Measurements from ENCODE around the gene WDR46. TPM values are rescaled to one million over a fixed set of nuclear protein-coding genes. Genes with fewer than 3 reads are reported as not detected.

Gene WDR46
- total RNA-seq, 1 donor from 2014 or later: 63.7 TPM

DNA sequence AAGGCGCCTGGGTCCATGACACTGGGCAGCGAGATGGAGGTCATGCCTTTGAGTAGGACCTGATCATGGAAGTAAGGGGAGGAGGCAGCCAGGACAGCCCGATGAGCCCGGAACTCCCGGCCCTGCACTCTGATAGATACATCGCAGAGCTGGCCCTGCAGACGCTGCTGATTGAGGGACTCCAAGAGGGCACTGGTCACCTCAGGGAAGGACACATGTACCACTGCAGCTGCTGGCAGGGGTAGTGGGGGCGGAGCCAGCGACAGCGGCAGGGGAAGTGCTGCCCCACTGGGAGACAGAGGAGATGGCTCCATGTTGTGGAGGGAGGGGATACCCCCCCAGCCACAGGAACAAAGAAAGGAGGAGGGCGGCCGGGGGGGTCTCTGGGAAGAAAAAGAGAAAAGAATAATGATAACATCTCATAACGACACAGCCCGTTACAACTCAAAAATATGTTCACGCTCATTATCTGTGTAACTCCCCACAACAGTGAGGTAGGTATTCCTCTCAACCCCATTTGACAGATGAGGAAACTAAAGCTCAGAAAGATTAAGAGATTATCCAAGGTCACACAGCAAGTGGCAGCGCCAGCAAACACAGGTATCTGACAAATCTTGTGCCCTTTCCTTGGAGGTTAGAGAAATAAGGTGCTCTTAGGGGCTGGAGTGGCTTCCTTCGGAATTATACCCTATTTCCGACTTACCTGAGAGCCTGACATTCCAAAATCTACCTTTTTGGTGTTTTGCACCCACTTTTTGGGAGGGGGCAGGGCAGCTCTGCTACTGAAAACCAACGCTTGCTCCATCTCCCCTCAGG, 27.8 kb upstream of the WDR46 start:
- H3K79me2 ChIP-seq (ENCODE audit: insufficient read depth, low read length): peaks cover 69% of the 10 kb centered on the region
- H3K27ac ChIP-seq (ENCODE audit: low read depth, low read length): no peak overlapping the region
- H3K9me3 ChIP-seq (ENCODE audit: insufficient read depth, low read depth, low read length): no peaks in the 10 kb centered on the region
- H3K9me3 Mint-ChIP-seq (ENCODE audit: unreplicated experiment): no peaks in the 10 kb centered on the region
- no peak overlapping the region for H2AFZ ChIP-seq (ENCODE audit: low read depth, low read length)
- peak overlapping the region; percentile 44 for H3K4me3 ChIP-seq (ENCODE audit: insufficient read depth, low read depth, low read length)
- H3K4me2 ChIP-seq (ENCODE audit: low read length): peak overlapping the region; percentile 70
- H3K4me3 Mint-ChIP-seq (ENCODE audit: unreplicated experiment): peak overlapping the region; percentile 81
- FAIRE-seq (no peak), DNase-seq (ENCODE audit: low read depth) (no peak)
- H3K36me3 Mint-ChIP-seq (ENCODE audit: low read depth, unreplicated experiment): peaks cover 10% of the 10 kb centered on the region
- H3K27me3 ChIP-seq (ENCODE audit: insufficient read depth, low read length): no peaks in the 10 kb centered on the region
- peaks cover 27% of the 10 kb centered on the region for H3K36me3 ChIP-seq (ENCODE audit: insufficient read depth, low read length)
- no peaks in the 10 kb centered on the region for H3K27me3 Mint-ChIP-seq (ENCODE audit: low read depth, unreplicated experiment)
- H3K9ac ChIP-seq (ENCODE audit: low read length): no peak overlapping the region
- peaks cover 26% of the 10 kb centered on the region for H4K20me1 ChIP-seq (ENCODE audit: insufficient read depth, low read length)
- H3K27ac Mint-ChIP-seq (ENCODE audit: unreplicated experiment): no peak overlapping the region
- TF ChIP-seq, protein P1, sequence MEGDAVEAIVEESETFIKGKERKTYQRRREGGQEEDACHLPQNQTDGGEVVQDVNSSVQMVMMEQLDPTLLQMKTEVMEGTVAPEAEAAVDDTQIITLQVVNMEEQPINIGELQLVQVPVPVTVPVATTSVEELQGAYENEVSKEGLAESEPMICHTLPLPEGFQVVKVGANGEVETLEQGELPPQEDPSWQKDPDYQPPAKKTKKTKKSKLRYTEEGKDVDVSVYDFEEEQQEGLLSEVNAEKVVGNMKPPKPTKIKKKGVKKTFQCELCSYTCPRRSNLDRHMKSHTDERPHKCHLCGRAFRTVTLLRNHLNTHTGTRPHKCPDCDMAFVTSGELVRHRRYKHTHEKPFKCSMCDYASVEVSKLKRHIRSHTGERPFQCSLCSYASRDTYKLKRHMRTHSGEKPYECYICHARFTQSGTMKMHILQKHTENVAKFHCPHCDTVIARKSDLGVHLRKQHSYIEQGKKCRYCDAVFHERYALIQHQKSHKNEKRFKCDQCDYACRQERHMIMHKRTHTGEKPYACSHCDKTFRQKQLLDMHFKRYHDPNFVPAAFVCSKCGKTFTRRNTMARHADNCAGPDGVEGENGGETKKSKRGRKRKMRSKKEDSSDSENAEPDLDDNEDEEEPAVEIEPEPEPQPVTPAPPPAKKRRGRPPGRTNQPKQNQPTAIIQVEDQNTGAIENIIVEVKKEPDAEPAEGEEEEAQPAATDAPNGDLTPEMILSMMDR (IDR thresholded peaks at IDR 0.05; ENCODE audit: insufficient read depth, low read depth, low read length): no peak
- no peak for TF ChIP-seq EZH2 (IDR thresholded peaks at IDR 0.05; ENCODE audit: insufficient read depth, low read length)
- peaks cover 30% of the 10 kb centered on the region for H3K4me1 Mint-ChIP-seq (ENCODE audit: low read depth, unreplicated experiment)
- H3K4me1 ChIP-seq (ENCODE audit: insufficient read depth, low read length): peaks cover 65% of the 10 kb centered on the region

DNA sequence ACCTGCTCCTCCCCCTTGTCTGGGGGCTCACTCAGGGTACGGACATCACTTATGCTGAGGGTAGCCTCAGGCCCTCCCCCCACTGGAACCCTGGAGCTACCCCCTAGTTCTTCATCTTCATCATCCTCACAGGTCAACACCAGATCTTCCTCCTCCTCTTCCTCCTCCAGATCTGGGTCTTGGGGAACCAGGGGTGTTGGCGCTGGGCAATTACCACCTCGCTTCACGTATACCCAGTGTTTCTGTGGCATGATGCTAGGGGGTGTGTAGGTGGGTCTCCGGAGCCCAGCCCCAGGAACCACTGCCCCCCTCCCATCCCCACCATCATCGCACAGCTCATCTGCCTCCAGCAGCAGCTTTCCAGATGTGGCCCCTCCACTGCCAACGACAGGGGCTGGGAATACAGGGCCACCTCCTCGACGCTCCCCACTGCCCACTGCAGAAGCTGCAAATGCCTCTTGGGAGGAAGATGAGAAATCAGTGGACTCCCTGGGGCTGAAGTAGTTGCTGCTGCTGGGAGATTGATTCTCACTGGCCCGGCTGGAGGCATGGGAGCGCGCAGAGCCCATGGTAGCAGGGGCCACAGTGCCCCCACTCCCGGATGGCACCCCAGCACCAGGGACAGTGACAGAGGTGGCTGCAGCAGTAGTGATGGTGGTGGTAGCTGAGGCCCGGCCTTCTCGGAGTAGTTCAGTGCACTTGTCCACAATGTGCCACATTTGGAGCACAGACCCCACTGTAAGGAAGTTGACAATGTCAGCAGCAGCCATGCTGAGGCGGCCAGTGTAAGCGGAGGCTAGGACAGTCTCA, 27.0 kb upstream of the WDR46 start:
- Mint-ChIP-seq H3K27ac (ENCODE audit: unreplicated experiment) (no peak overlapping the region), H3K4me1 (ENCODE audit: low read depth, unreplicated experiment) (peaks cover 27% of the 10 kb centered on the region), H3K4me3 (ENCODE audit: unreplicated experiment) (peak overlapping the region; percentile 81), H3K9me3 (ENCODE audit: unreplicated experiment) (no peaks in the 10 kb centered on the region), H3K27me3 (ENCODE audit: low read depth, unreplicated experiment) (no peaks in the 10 kb centered on the region), H3K36me3 (ENCODE audit: low read depth, unreplicated experiment) (peaks cover 11% of the 10 kb centered on the region)
- Histone ChIP-seq H3K9me3 (ENCODE audit: insufficient read depth, low read depth, low read length) (no peaks in the 10 kb centered on the region), H3K4me1 (ENCODE audit: insufficient read depth, low read length) (peaks cover 56% of the 10 kb centered on the region), H3K27ac (ENCODE audit: low read depth, low read length) (no peak overlapping the region), H3K9ac (ENCODE audit: low read length) (no peak overlapping the region), H4K20me1 (ENCODE audit: insufficient read depth, low read length) (peaks cover 30% of the 10 kb centered on the region), H3K27me3 (ENCODE audit: insufficient read depth, low read length) (no peaks in the 10 kb centered on the region), H3K4me2 (ENCODE audit: low read length) (no peak overlapping the region), H2AFZ (ENCODE audit: low read depth, low read length) (no peak overlapping the region), H3K79me2 (ENCODE audit: insufficient read depth, low read length) (peaks cover 69% of the 10 kb centered on the region), H3K36me3 (ENCODE audit: insufficient read depth, low read length) (peaks cover 25% of the 10 kb centered on the region), H3K4me3 (ENCODE audit: insufficient read depth, low read depth, low read length) (no peak overlapping the region)
- FAIRE-seq: no peak
- DNase-seq (ENCODE audit: low read depth): no peak
- TF ChIP-seq, protein P1 (IDR thresholded peaks at IDR 0.05; ENCODE audit: insufficient read depth, low read depth, low read length): no peak
- no peak for TF ChIP-seq EZH2 (IDR thresholded peaks at IDR 0.05; ENCODE audit: insufficient read depth, low read length)
